GM23338 (cell line): ENCODE data around the gene BICRA.

ENCODE experiments used
- CREB1 ChIP-seq: fragments of 250-450 bp; sonication (Bioruptor Pico); IDR thresholded peaks from 2 replicates; pipeline ENCODE4 v1.5.0; 2020; ENCODE audit warnings: low read depth, mild to moderate bottlenecking, moderate library complexity
- CTCF ChIP-seq, 2 experiments: fragments of 200-600 bp in 1 of 2; sonication (generic) in 1 of 2; conservative IDR thresholded peaks; 2 replicates each; pipeline versions ENCODE4 v1.5.1 to v1.6.1; 2016 to 2017; ENCODE audit warnings: antibody characterized with exemption in 2 of 2, low read depth in 2 of 2, mild to moderate bottlenecking in 2 of 2, moderate library complexity in 1 of 2
- ETS1 ChIP-seq: IDR thresholded peaks from 2 replicates; pipeline ENCODE4 v1.6.1; 2016; ENCODE audit warnings: antibody characterized with exemption
- EZH2 ChIP-seq: fragments of 200-600 bp; sonication (generic); IDR thresholded peaks from one replicate; pipeline ENCODE4 v1.8.0; 2017; ENCODE audit warnings: antibody characterized with exemption, mild to moderate bottlenecking, low read depth; ENCODE audit not compliant: unreplicated experiment
- EZH2phosphoT487 ChIP-seq: fragments of 200-600 bp; sonication (generic); IDR thresholded peaks from one replicate; pipeline ENCODE4 v1.8.1; 2018; ENCODE audit warnings: antibody characterized with exemption; ENCODE audit not compliant: unreplicated experiment
- JUNB ChIP-seq: IDR thresholded peaks from one replicate; pipeline ENCODE4 v1.6.1; 2016; ENCODE audit warnings: antibody characterized with exemption; ENCODE audit not compliant: unreplicated experiment
- NANOG ChIP-seq: IDR thresholded peaks from 2 replicates; pipeline ENCODE4 v1.6.1; 2016; ENCODE audit warnings: antibody characterized with exemption, borderline replicate concordance
- POLR2AphosphoS5 ChIP-seq: IDR thresholded peaks from 2 replicates; pipeline ENCODE4 v1.6.1; 2016; ENCODE audit warnings: antibody characterized with exemption, low read depth
- STAT1 ChIP-seq: IDR thresholded peaks from one replicate; pipeline ENCODE4 v1.6.1; 2016; ENCODE audit warnings: antibody characterized with exemption; ENCODE audit not compliant: unreplicated experiment
- ZNF331 ChIP-seq: fragments of 250-450 bp; sonication (Bioruptor Pico); IDR thresholded peaks from 2 replicates; pipeline ENCODE4 v1.5.0; 2020; ENCODE audit warnings: low read depth, mild to moderate bottlenecking, moderate library complexity
- ZNF462 ChIP-seq: fragments of 250-450 bp; sonication (Bioruptor Pico); IDR thresholded peaks from 2 replicates; pipeline ENCODE4 v1.5.0; 2020; ENCODE audit warnings: mild to moderate bottlenecking, moderate library complexity
- TF ChIP-seq, protein P1 (sequence below): IDR thresholded peaks from one replicate; pipeline ENCODE4 v1.6.1; 2018; ENCODE audit warnings: antibody characterized with exemption; ENCODE audit not compliant: unreplicated experiment

DNA sequence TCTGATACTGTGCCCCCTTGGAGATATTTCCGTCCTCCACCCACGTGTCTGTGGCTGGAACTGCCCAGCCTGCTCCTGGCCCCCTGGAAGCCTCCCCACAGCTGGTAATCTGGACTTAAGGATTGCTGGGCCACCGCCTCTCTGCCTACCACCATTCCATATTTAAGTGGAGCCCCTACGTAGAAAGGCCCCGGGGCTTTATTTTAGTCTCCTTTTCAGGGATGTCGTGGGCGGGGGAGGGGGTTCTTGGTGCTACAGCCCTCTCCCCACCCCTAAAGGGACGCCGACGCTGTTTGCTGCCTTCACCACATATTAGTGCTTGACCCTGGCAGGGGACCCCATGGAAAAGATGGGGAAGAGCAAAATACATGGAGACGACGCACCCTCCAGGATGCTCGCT, 133.7 kb downstream of the BICRA start:
- TF ChIP-seq CTCF (conservative IDR thresholded peaks at IDR 0.05; ENCODE audit: low read depth in 2 of 2) (no peak), EZH2 (no peak), EZH2phosphoT487 (no peak), CREB1 (CRISPR knock-in tag) (no peak), POLR2AphosphoS5 (no peak), JUNB (no peak), ZNF462 (CRISPR knock-in tag) (no peak), ETS1 (no peak), ZNF331 (CRISPR knock-in tag) (no peak), NANOG (no peak), STAT1 (no peak)
- TF ChIP-seq, protein P1, sequence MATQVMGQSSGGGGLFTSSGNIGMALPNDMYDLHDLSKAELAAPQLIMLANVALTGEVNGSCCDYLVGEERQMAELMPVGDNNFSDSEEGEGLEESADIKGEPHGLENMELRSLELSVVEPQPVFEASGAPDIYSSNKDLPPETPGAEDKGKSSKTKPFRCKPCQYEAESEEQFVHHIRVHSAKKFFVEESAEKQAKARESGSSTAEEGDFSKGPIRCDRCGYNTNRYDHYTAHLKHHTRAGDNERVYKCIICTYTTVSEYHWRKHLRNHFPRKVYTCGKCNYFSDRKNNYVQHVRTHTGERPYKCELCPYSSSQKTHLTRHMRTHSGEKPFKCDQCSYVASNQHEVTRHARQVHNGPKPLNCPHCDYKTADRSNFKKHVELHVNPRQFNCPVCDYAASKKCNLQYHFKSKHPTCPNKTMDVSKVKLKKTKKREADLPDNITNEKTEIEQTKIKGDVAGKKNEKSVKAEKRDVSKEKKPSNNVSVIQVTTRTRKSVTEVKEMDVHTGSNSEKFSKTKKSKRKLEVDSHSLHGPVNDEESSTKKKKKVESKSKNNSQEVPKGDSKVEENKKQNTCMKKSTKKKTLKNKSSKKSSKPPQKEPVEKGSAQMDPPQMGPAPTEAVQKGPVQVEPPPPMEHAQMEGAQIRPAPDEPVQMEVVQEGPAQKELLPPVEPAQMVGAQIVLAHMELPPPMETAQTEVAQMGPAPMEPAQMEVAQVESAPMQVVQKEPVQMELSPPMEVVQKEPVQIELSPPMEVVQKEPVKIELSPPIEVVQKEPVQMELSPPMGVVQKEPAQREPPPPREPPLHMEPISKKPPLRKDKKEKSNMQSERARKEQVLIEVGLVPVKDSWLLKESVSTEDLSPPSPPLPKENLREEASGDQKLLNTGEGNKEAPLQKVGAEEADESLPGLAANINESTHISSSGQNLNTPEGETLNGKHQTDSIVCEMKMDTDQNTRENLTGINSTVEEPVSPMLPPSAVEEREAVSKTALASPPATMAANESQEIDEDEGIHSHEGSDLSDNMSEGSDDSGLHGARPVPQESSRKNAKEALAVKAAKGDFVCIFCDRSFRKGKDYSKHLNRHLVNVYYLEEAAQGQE, result no peak
